OCI-LY1 (cell line): Measurements from ENCODE around the gene ZNF232.
"Not testable (repeated sequence)": the region's sequence is repeated elsewhere in the genome, so short reads cannot be mapped to it uniquely, and the experiment has no call there.

Experiments used
- H2AFZ ChIP-seq: fragments of 200-600 bp; sonication (generic), shearing (Covaris generic); 2 replicates; pipeline ENCODE4 v1.6.0; 2014; ENCODE audit warnings: antibody characterized with exemption, mild to moderate bottlenecking, low read length
- H3F3A ChIP-seq: fragments of 200-600 bp; sonication (generic), shearing (Covaris generic); 2 replicates; pipeline ENCODE4 v1.6.0; 2014; ENCODE audit warnings: mild to moderate bottlenecking, antibody characterized with exemption, low read length, moderate library complexity; ENCODE audit not compliant: insufficient read depth
- H3K27ac ChIP-seq: fragments of 200-600 bp; sonication (generic); 2 replicates; pipeline ENCODE4 v1.5.1; 2014; ENCODE audit warnings: low read length, mixed run types, mild to moderate bottlenecking, low read depth; ENCODE audit not compliant: poor library complexity, severe bottlenecking
- H3K27me3 ChIP-seq: fragments of 200-600 bp; sonication (generic); 2 replicates; pipeline ENCODE4 v1.6.0; 2014; ENCODE audit warnings: antibody characterized with exemption, mild to moderate bottlenecking, low read length, moderate library complexity; ENCODE audit not compliant: insufficient read depth
- H3K36me3 ChIP-seq: fragments of 200-600 bp; sonication (generic); 2 replicates; pipeline ENCODE4 v1.6.1; 2014; ENCODE audit warnings: mild to moderate bottlenecking, antibody characterized with exemption, low read length, moderate library complexity, mixed read lengths; ENCODE audit not compliant: insufficient read depth
- H3K4me1 ChIP-seq: fragments of 200-600 bp; sonication (generic); 2 replicates; pipeline ENCODE4 v1.5.1; 2014; ENCODE audit warnings: mild to moderate bottlenecking, low read length, moderate library complexity; ENCODE audit not compliant: insufficient read depth, severe bottlenecking
- H3K4me2 ChIP-seq: fragments of 200-600 bp; sonication (generic), shearing (Covaris generic); 2 replicates; pipeline ENCODE4 v1.6.1; 2014; ENCODE audit warnings: low read length
- H3K4me3 ChIP-seq: fragments of 200-600 bp; sonication (generic); 2 replicates; pipeline ENCODE4 v1.5.1; 2014; ENCODE audit warnings: low read length, low read depth, mild to moderate bottlenecking, mixed read lengths; ENCODE audit not compliant: poor library complexity, severe bottlenecking
- H3K79me2 ChIP-seq: fragments of 200-600 bp; shearing (Covaris generic); 2 replicates; pipeline ENCODE4 v1.6.1; 2016; ENCODE audit warnings: mixed run types, low read length, mixed read lengths; ENCODE audit not compliant: insufficient read depth
- H3K9ac ChIP-seq: fragments of 200-600 bp; sonication (generic), shearing (Covaris generic); 2 replicates; pipeline ENCODE4 v1.6.1; 2014; ENCODE audit warnings: mild to moderate bottlenecking, low read length, mixed read lengths
- H3K9me2 ChIP-seq: fragments of 200-600 bp; sonication (generic), shearing (Covaris generic); 2 replicates; pipeline ENCODE4 v1.6.1; 2014; ENCODE audit warnings: low read depth, mild to moderate bottlenecking, low read length, mixed read lengths
- H3K9me3 ChIP-seq: fragments of 200-600 bp; shearing (Covaris generic); 2 replicates; pipeline ENCODE4 v1.6.1; 2014; ENCODE audit warnings: low read length, mixed read lengths
- H4K20me1 ChIP-seq: fragments of 200-600 bp; sonication (generic), shearing (Covaris generic); 2 replicates; pipeline ENCODE4 v1.6.0; 2016; ENCODE audit warnings: mild to moderate bottlenecking, low read length; ENCODE audit not compliant: insufficient read depth
- CTCF ChIP-seq: fragments of 200-600 bp; sonication (generic), shearing (Covaris generic); IDR thresholded peaks from 2 replicates; pipeline ENCODE4 v1.5.1; 2017; ENCODE audit warnings: mild to moderate bottlenecking, antibody characterized with exemption, low read length, moderate library complexity, mixed read lengths
- EZH2 ChIP-seq: fragments of 200-600 bp; sonication (generic), shearing (Covaris generic); IDR thresholded peaks from 2 replicates; pipeline ENCODE4 v1.8.0; 2017; ENCODE audit warnings: borderline replicate concordance, mixed run types, mild to moderate bottlenecking, antibody characterized with exemption, low read length, moderate library complexity, mixed read lengths

The ZNF232 gene

DNA sequence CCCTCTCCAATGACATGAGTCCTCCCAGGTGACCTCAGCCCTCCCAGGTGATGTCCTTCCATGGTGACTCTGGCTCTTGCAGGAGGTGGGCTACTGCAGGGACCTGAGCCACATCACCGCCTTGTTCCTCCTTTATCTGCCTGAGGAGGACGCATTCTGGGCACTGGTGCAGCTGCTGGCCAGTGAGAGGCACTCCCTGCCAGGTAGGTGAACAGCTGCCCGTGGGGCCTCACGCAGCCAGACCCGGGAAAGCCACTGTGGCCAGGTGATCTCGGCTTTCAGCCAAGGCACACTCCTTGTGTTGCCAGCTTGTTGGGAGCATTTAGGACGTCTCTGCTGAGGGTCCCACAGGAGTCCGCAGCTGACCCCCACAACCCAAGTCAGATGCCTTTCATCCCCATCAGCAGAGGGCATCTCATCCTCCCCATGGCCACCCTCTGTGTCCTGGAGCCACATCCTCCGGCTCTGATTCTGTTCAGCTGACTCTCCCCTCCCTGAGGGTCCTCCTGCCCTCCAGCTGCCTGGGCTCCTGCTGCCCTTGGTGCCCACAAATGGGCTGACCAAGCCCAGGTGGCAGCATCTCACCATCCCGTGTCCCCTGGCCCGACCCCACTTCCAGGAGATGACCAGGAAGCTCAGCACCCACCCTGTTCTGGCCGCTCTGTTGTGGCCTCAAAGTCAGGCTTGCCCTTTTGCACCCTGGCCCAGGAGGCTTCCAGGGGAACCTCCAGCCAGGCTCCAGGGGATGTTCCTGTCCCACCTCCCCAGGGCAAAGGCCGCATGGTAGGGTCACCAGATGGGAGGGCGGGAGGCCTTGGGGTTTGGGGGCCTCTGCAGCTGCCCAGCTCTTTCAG lies 24.3 kb upstream of the ZNF232 start:
- Histone ChIP-seq H3K36me3 (no peaks in the 10 kb centered on the region), H3K9me3 (no peaks in the 10 kb centered on the region), H4K20me1 (no peaks in the 10 kb centered on the region), H3K4me3 (no peak overlapping the region), H3K9me2 (no peaks in the 10 kb centered on the region), H3K9ac (no peak overlapping the region), H3F3A (no peaks in the 10 kb centered on the region), H3K27me3 (0 out of 2 replicates have a peak, but pooled peaks cover 3% of the 10 kb centered on the region), H3K4me1 (no peaks in the 10 kb centered on the region), H2AFZ (no peak overlapping the region), H3K4me2 (no peak overlapping the region), H3K27ac (no peak overlapping the region), H3K79me2 (no peaks in the 10 kb centered on the region)
- TF ChIP-seq EZH2: no peak

DNA sequence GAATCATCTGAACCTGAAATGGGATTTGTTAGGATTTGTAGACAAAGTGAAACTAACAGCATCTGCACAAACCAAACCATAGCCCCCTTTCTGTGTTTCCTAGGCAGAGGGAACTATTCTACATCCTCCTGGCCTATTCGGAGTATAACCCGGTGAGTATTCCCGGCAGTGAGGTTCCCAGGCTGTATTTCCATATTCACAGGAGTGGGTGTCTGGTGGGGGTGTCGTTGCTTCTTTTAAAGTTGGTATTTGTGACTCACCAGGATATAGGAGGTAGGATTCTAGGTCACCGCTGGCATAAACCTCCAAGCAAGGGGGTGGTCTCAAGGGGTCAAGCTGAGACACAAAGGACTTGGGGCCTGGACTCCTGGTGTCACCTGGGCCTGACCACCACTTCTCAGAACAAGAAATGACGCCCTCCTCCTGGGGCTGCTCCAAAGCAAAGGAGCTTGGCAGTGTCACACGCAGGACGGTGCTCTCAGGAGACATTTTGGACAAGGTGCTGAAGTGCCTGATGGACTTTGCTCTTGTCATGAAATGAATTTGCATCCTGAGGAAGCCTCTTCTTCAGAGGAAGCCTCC lies 23.5 kb upstream of the ZNF232 start:
- not testable (repeated sequence) for H4K20me1 ChIP-seq, H3K9me3 ChIP-seq, H3K4me2 ChIP-seq, H3K9ac ChIP-seq, H3K27me3 ChIP-seq, H3K36me3 ChIP-seq, H3F3A ChIP-seq, H2AFZ ChIP-seq, H3K79me2 ChIP-seq, H3K27ac ChIP-seq, H3K4me1 ChIP-seq, H3K9me2 ChIP-seq, H3K4me3 ChIP-seq

DNA sequence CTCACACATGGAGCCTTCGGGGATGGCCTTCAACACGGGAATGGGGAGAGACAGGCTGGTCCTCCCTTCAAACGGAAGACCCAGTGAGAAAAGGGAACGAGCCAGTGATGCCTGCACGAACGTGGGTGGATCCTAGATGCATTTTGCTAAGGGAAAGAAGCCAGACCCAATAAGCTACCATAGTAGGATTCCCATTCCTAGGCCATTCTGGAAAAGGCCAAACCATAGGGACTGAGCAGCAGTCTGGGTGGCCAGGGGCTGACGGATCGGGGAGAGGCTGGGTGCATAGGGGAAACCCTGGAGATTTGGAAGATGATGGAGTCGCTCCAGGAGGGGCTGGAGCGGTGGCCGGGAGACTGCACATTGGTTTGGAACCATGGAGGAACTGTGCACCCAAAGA lies 22.9 kb upstream of the ZNF232 start:
- not testable (repeated sequence) for H3K9me3 ChIP-seq, H3K79me2 ChIP-seq, H4K20me1 ChIP-seq, H3K9me2 ChIP-seq, H3K4me1 ChIP-seq, H3F3A ChIP-seq, H2AFZ ChIP-seq, H3K36me3 ChIP-seq, H3K4me2 ChIP-seq, H3K9ac ChIP-seq, H3K27me3 ChIP-seq, H3K27ac ChIP-seq, H3K4me3 ChIP-seq

- not testable (repeated sequence) for H3K4me1 ChIP-seq, H3K27me3 ChIP-seq, H3K4me3 ChIP-seq, H3K9ac ChIP-seq, H3K79me2 ChIP-seq, H3K27ac ChIP-seq, H3K9me3 ChIP-seq, H3F3A ChIP-seq, H4K20me1 ChIP-seq, H3K9me2 ChIP-seq, H3K4me2 ChIP-seq, H3K36me3 ChIP-seq, H2AFZ ChIP-seq
These were observed 22.3 kb upstream of the ZNF232 start for GRCh38 chr17:5133961-5134360.

DNA sequence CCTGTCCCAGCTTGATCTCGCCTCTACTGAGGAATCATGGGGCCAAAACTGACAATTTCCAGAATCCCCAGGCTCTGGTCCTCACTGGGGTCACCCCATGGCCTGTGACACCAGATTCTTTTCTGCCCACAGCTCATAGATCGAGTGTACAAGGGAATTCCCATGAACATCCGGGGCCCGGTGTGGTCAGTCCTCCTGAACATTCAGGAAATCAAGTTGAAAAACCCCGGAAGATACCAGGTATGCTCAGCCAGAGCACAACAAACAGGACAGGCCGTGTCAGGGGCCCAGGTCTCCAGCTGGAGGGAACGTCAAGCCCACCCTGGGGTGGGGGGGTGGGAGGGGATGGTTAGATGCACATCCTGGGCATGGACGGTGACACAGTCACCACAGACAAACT lies 21.6 kb upstream of the ZNF232 start:
- Histone ChIP-seq H3K9me3 (no peaks in the 10 kb centered on the region), H2AFZ (no peak overlapping the region), H3K27me3 (0 out of 2 replicates have a peak, but pooled peaks cover 3% of the 10 kb centered on the region), H3K4me3 (no peak overlapping the region), H3K79me2 (no peaks in the 10 kb centered on the region), H3K36me3 (no peaks in the 10 kb centered on the region), H3K4me1 (no peaks in the 10 kb centered on the region), H3K4me2 (no peak overlapping the region), H3K9ac (no peak overlapping the region), H3K27ac (no peak overlapping the region), H3K9me2 (no peaks in the 10 kb centered on the region), H3F3A (no peaks in the 10 kb centered on the region), H4K20me1 (no peaks in the 10 kb centered on the region)
- TF ChIP-seq CTCF: no peak
- no peak for TF ChIP-seq EZH2

DNA sequence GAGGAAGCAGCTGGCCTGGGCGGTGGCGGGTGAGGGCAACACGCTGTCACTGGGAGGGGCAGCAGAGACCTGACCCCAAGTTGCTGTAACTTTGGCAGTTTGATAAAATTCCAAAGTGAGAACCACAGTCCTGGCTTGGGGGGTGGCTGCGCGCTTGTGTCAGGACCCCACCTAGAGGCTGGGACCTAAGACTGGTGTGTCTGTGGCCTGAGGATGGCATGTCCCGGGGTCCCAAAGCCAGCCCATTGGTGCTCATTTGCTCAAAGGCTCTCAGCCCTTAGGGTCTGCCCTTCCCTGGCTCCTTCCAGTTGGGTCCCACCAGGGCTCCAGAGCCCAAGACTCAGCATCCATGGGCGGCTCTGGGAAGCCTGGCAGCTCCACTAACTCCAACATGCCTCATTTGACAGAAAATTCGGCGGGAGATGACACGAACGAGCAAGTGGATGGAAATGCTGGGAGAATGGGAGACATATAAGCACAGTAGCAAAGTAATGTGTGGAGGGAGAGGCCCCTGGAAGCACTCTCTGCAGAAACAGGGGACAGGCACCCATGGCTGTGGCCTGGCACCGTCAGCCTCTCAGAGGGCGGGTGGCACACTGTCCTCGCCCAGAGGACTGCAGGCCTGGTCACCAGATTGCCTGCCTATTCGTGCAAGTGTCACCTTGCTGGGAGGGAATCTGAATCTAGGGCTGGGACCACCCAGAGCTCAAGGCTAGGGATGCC lies 21.0 kb upstream of the ZNF232 start:
- H2AFZ ChIP-seq, H3F3A ChIP-seq, H3K9me2 ChIP-seq, H3K79me2 ChIP-seq, H3K9me3 ChIP-seq, H3K36me3 ChIP-seq, H3K4me1 ChIP-seq, H3K4me2 ChIP-seq, H3K27ac ChIP-seq, H3K9ac ChIP-seq, H3K27me3 ChIP-seq, H3K4me3 ChIP-seq, H4K20me1 ChIP-seq: not testable (repeated sequence)
